Aorta (tissue), 5 donors: Measurements from ENCODE around the gene CLDN2. TPM values are rescaled to one million over a fixed set of nuclear protein-coding genes. Genes with fewer than 3 reads are reported as not detected.

ENCODE experiments used
- ATAC-seq: fragments of 200-7000 bp; cut with Tn5 transposase; one replicate; pipeline ENCODE4 v1.9.1; 2022; ENCODE audit warnings: moderate library complexity; ENCODE audit not compliant: low FRiP score
- DNase-seq, 2 donors: peaks; one replicate each; pipeline ENCODE4 v3.0.0-alpha.2; 2020
- H3K27ac ChIP-seq, 2 donors: one replicate each; pipeline ENCODE4 v1.5.1; 2013; ENCODE audit warnings: low read length in 2 of 2, mild to moderate bottlenecking in 2 of 2, moderate library complexity in 2 of 2, control low read depth in 1 of 2, inconsistent platforms in 1 of 2, low read depth in 1 of 2
- H3K27me3 ChIP-seq, 2 donors: one replicate each; pipeline ENCODE4 v1.6.1; 2013; ENCODE audit warnings: control low read depth in 1 of 2, low read length in 1 of 2, mild to moderate bottlenecking in 1 of 2, moderate library complexity in 1 of 2; ENCODE audit not compliant: insufficient read depth in 2 of 2, control insufficient read depth in 1 of 2
- H3K36me3 ChIP-seq, 2 donors: one replicate each; pipeline ENCODE4 v1.6.1; 2013; ENCODE audit warnings: control low read depth in 1 of 2, low read length in 1 of 2, mild to moderate bottlenecking in 1 of 2; ENCODE audit not compliant: insufficient read depth in 2 of 2, control insufficient read depth in 1 of 2
- H3K4me1 ChIP-seq, 2 donors: one replicate each; pipeline ENCODE4 v1.6.1; 2013; ENCODE audit warnings: low read length in 2 of 2, control low read depth in 1 of 2, mild to moderate bottlenecking in 1 of 2, moderate library complexity in 1 of 2; ENCODE audit not compliant: insufficient read depth in 2 of 2, control insufficient read depth in 1 of 2
- H3K4me3 ChIP-seq, 2 donors: one replicate each; pipeline ENCODE4 v1.5.1; 2013; ENCODE audit warnings: low read length in 2 of 2, control low read depth in 1 of 2, mild to moderate bottlenecking in 1 of 2
- H3K9me3 ChIP-seq: one replicate; pipeline ENCODE4 v1.6.1; 2013; ENCODE audit warnings: mild to moderate bottlenecking, low read length; ENCODE audit not compliant: control insufficient read depth
- WGBS, 2 donors: extraction: QIAGEN DNeasy Blood & Tissue Kit; methylation state at CpG; one replicate each; pipeline ENCODE4 v1.1.7; 2013; 5-methylcytosine and 5-hydroxymethylcytosine counted together
- intact Hi-C, 2 donors: fragments of 100-400 bp; cut with DNase I; formaldehyde crosslinking; loops; one replicate each; pipeline versions ENCODE4 v1.14.2 to v1.15.0; 2022
- polyA plus RNA-seq, 2 donors: library from polyadenylated mRNA; stranded (reverse); fragments of 200-250 nt; gene quantifications; one replicate each; pipeline ENCODE4 v1.2.3, GENCODE V29; 2013
- total RNA-seq, 2 donors: library from RNA; stranded (reverse); fragmentation: NEBNext Ultra II Directional; extraction: Animal tissue kit (Norgen Biotek cat#: 25700); gene quantifications; one replicate each; pipeline ENCODE4 v1.2.1, GENCODE V29; 2021
- donor health status: healthy with polysubstance abuse.
- donor health status: Bipolar disorder and iron deficiency.
- donor health status: DM: no; HTN: no; CAD: no.
- donor health status: DM: no; HTN: no; CAD: no.
- donor health status: DM: yes; HTN: yes; CAD: no.

CLDN2 gene
- total and polyA plus RNA-seq, 4 donors: not detected

DNA sequence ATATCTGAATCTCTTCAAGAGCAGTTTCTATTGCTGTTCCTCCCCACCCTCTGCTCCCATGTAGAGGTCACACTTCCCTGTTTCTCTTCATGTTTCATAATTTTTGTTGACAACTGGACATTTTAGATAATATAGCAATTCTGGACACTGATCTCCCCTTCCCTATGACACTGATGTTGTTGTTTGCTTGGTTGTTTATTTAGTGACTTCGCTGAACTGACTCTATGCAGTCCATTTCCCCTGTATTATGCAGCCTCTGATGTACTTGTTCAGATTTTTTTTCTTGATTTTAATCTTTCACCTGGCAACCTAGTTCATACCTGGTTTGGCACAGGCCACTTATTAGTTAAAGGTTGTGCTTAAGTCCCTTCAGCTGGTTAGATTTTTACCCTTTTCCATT, 29.2 kb downstream of the CLDN2 start:
- no peak overlapping the region for H3K4me3 ChIP-seq
- no peaks in the 10 kb centered on the region for H3K36me3 ChIP-seq
- no peak overlapping the region for H3K27ac ChIP-seq
- WGBS, 2 donors: 81 to 96% methylated on average over 1 of the region's 1 CpG
- no peaks in the 10 kb centered on the region for H3K4me1 ChIP-seq
- ATAC-seq (no peak), DNase-seq (no peak)
- no peaks in the 10 kb centered on the region for H3K9me3 ChIP-seq
- H3K27me3 ChIP-seq: no peaks in the 10 kb centered on the region
- intact Hi-C loops: no loop called here

DNA sequence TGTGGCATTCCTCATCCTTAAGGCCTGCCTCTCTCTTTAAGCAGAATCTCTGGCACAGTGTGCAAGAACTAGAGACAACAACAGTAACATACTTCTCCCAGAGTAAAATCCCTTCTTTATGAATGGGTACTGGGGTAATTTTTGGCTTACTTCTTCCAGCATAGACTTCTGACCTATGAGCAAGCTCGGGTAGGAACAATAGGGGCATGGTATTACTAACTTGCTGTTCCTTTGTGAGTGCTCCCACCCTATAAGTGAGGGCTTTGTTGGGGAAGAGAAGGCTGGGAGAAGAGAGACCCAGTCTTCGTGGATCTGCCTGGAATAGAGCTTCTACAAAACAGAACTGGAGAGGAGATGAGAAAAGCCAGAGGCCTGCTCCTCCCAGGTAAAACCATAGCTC, 30.2 kb downstream of the CLDN2 start:
- Histone ChIP-seq H3K4me1 (no peaks in the 10 kb centered on the region), H3K27me3 (no peaks in the 10 kb centered on the region), H3K4me3 (no peak overlapping the region), H3K36me3 (no peaks in the 10 kb centered on the region), H3K27ac (no peak overlapping the region), H3K9me3 (no peaks in the 10 kb centered on the region)
- DNase-seq (no peak), ATAC-seq (no peak)
- 53 to 77% methylated on average over 2 of the region's 2 CpGs for WGBS, 2 donors
- intact Hi-C loops: loop anchor here in 1 of 2 donors (5.0 kb wide), 1 partner anchor 58 kb away; no protein-coding TSS in a partner anchor

DNA sequence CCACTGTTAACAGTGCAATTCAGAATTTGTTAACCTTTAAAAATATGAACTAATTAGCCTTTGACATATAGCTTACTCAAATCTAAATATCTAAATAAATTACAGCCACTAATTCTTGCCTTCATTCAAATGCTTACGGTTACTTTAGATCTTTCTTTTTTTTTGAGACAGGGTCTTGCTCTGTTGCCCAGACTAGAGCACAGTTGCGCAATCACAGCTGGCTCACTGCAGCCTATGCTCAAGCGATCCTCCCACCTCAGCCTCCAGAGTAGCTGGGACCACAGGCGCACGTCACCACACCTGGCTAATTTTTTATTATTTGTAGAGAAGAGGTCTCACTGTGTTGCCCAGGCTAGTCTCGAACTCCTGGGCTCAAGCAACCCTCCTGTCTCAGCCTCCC, 31.0 kb downstream of the CLDN2 start:
- intact Hi-C loops: loop anchor here in 1 of 2 donors (5.0 kb wide), 1 partner anchor 59 kb away; no protein-coding TSS in a partner anchor

DNA sequence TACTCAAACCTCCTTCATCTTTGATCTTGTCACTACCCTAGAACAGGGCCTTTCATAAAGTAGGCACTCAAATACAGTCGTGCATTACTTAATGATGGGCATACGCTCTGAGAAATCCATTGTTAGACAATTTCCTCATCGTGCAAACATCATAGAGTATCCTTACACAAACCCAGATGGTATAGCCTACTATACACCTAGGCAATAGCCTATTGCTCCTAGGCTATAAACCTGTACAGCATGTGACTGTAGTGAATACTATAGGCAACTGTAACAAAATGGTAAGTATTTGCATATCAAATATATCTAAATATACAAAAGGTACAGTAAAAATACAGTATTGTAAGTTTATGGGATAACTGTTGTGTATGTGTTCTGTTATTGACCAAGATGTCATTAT, 31.9 kb downstream of the CLDN2 start:
- 76 to 96% methylated on average over 3 of the region's 3 CpGs for WGBS, 2 donors
- H3K4me1 ChIP-seq: no peaks in the 10 kb centered on the region
- H3K27ac ChIP-seq: no peak overlapping the region
- ATAC-seq (no peak), DNase-seq (no peak)
- intact Hi-C loops: loop anchor here in 1 of 2 donors (5.0 kb wide), 1 partner anchor 60 kb away; no protein-coding TSS in a partner anchor
- no peaks in the 10 kb centered on the region for H3K36me3 ChIP-seq
- no peaks in the 10 kb centered on the region for H3K9me3 ChIP-seq
- no peak overlapping the region for H3K4me3 ChIP-seq
- no peaks in the 10 kb centered on the region for H3K27me3 ChIP-seq

More for the DNA sequence above, 31.0 kb downstream of the CLDN2 start:
- no peaks in the 10 kb centered on the region for H3K4me1 ChIP-seq
- WGBS, 2 donors: 92 to 95% methylated on average over 6 of the region's 6 CpGs
- no peak overlapping the region for H3K4me3 ChIP-seq
- no peaks in the 10 kb centered on the region for H3K36me3 ChIP-seq
- H3K27ac ChIP-seq: no peak overlapping the region
- H3K27me3 ChIP-seq: no peaks in the 10 kb centered on the region
- ATAC-seq (no peak), DNase-seq (no peak)
- no peaks in the 10 kb centered on the region for H3K9me3 ChIP-seq

DNA sequence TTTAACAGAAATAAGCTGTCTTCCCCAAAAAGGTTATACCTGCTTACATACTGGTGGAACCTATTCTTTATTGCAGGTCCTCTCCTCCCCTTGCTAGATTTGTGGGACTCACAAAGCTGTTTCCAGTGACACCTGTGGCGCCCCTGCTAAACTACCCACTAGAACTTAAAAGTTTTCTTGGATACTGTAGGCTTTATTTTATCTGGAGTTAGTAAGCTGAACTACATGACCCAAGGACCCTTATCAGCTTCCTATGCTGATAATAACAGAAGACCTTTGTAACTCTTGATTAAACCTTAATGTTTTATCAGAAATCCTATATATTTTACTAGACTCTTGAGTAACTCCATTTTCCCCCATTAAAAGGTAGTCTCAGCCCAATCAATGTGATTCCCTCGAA, 32.3 kb downstream of the CLDN2 start:
- Histone ChIP-seq H3K4me1 (no peaks in the 10 kb centered on the region), H3K36me3 (no peaks in the 10 kb centered on the region), H3K9me3 (no peaks in the 10 kb centered on the region), H3K4me3 (no peak overlapping the region), H3K27ac (no peak overlapping the region), H3K27me3 (no peaks in the 10 kb centered on the region)
- DNase-seq (no peak), ATAC-seq (no peak)
- intact Hi-C loops: loop anchor here in 1 of 2 donors (5.0 kb wide), 1 partner anchor 60 kb away; no protein-coding TSS in a partner anchor
- WGBS, 2 donors: 71 to 96% methylated on average over 2 of the region's 2 CpGs

DNA sequence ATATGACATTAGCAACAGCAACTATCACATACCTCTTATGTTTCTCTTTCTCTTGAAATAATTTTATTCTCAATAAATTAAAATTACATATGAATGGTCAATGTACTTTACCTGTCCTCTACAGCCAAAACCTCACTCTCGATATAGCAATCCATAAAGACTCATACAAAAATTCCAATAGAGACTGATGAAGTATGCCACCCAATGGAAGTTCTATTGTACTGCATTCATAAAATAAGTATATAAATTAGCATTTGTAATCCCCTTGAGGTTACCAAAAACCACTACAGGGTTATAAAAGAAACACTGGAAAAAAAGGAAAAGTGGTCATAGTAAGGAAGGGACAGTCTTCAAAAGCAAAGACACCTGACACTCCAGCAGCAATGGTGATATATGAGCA, 32.8 kb downstream of the CLDN2 start:
- Histone ChIP-seq H3K4me1 (no peaks in the 10 kb centered on the region), H3K9me3 (no peaks in the 10 kb centered on the region), H3K27me3 (no peaks in the 10 kb centered on the region), H3K4me3 (no peak overlapping the region), H3K36me3 (no peaks in the 10 kb centered on the region), H3K27ac (no peak overlapping the region)
- ATAC-seq (no peak), DNase-seq (no peak)
- intact Hi-C loops: loop anchor here in 1 of 2 donors (5.0 kb wide), 1 partner anchor 61 kb away; no protein-coding TSS in a partner anchor
- 30 to 42% methylated on average over 1 of the region's 1 CpG for whole genome bisulfite sequencing, 2 donors

DNA sequence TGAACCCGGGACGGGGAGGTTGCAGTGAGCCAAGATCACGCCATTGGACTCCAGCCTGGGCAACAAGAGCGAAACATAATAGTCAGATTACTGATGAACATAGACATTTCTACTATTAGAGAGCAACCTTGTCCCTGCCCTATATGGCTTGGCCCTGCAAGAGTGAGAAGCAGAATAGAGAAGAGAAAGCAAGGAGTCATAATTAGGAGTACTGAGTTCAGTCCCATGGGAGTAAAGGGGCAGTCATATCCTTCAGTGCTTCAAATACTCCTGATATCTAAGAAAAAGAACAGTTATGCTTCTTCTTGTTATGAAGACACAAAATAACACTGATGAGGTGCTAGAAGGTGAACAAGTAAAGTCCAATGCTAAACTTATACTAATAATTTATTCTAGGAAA, 33.8 kb downstream of the CLDN2 start:
- H3K4me3 ChIP-seq: no peak overlapping the region
- H3K9me3 ChIP-seq: no peaks in the 10 kb centered on the region
- 95 to 97% methylated on average over 4 of the region's 4 CpGs for WGBS, 2 donors
- DNase-seq (no peak), ATAC-seq (no peak)
- no peaks in the 10 kb centered on the region for H3K36me3 ChIP-seq
- no peaks in the 10 kb centered on the region for H3K27me3 ChIP-seq
- intact Hi-C loops: loop anchor here in 1 of 2 donors (5.0 kb wide), 1 partner anchor 62 kb away; no protein-coding TSS in a partner anchor
- H3K27ac ChIP-seq: no peak overlapping the region
- H3K4me1 ChIP-seq: no peaks in the 10 kb centered on the region

DNA sequence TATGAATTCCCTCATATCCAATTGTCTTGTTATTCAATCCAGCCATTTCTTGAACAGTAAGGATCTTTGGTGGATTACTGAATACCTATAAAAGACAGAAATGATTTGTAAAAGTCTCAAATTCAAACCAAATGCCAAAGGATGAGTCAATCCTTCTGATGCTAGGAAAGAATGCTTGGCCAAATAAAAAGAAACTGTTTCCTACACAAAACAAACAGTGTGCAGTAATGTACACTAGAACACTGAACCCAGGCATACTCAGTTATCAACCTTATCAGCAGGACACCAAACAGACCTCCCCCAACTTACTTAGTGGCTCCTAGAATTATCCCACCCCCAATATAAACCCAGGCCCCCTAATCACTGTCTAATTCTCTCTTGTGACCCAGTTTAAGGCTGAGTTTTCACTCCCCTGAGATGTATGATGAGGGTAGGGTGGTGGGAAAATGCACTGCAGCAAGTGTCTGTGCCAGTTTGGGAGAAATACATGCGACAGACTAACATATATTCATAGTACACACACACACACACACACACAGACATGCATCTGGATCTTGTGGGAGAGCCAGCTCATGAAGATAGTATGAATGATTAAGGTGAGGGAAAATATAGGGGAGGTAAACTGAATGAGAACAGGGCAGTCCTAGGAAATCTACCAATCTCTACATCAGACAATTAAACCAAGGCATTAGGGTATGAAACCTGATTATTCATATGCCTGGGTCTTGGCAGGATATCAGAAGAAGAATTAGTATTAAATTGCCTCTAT, 35.0 kb downstream of the CLDN2 start:
- no peak overlapping the region for H3K27ac ChIP-seq
- ATAC-seq (no peak), DNase-seq (no peak)
- H3K9me3 ChIP-seq: no peaks in the 10 kb centered on the region
- no peaks in the 10 kb centered on the region for H3K27me3 ChIP-seq
- H3K4me1 ChIP-seq: no peaks in the 10 kb centered on the region
- intact Hi-C loops: no loop called here
- 55 to 67% methylated on average over 1 of the region's 1 CpG for WGBS, 2 donors
- no peak overlapping the region for H3K4me3 ChIP-seq
- no peaks in the 10 kb centered on the region for H3K36me3 ChIP-seq

DNA sequence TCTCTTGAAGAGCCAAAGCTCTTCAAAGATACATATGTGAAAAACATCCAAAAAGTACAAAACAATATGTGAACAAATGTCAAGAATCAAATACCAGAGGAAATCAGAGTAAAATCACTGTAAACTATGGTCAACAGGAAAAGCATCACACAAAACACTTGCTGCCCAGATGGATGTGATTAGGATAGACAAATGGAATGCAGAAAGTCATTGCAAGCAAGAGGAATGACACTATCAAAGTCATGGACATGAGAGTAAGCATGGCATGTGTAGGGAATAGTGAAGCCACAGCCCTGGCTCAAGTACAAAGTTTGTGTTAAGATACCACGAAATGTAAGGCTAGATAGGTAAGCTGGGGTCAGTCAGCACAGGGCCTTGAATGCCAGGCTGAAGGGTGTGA, 37.7 kb downstream of the CLDN2 start:
- ATAC-seq (no peak), DNase-seq (no peak)
- WGBS, 2 donors: 68 to 80% methylated on average over 1 of the region's 1 CpG
- Histone ChIP-seq H3K4me1 (no peaks in the 10 kb centered on the region), H3K36me3 (peaks cover 0 to 3% of the 10 kb centered on the region in 2 donors), H3K4me3 (no peak overlapping the region), H3K27me3 (no peaks in the 10 kb centered on the region), H3K9me3 (no peaks in the 10 kb centered on the region), H3K27ac (no peak overlapping the region)
- intact Hi-C loops: no loop called here
